NCI-H128 (cell line): Measurements from ENCODE around the gene ATL2.
"Not testable (repeated sequence)": the region's sequence is repeated elsewhere in the genome, so short reads cannot be mapped to it uniquely, and the experiment has no call there.

Experiments used
- DNase-seq: peaks from one replicate; lab custom pipeline; 2025; ENCODE audit not compliant: unreplicated experiment; lab: John Stamatoyannopoulos, UW

The ATL2 gene

DNA sequence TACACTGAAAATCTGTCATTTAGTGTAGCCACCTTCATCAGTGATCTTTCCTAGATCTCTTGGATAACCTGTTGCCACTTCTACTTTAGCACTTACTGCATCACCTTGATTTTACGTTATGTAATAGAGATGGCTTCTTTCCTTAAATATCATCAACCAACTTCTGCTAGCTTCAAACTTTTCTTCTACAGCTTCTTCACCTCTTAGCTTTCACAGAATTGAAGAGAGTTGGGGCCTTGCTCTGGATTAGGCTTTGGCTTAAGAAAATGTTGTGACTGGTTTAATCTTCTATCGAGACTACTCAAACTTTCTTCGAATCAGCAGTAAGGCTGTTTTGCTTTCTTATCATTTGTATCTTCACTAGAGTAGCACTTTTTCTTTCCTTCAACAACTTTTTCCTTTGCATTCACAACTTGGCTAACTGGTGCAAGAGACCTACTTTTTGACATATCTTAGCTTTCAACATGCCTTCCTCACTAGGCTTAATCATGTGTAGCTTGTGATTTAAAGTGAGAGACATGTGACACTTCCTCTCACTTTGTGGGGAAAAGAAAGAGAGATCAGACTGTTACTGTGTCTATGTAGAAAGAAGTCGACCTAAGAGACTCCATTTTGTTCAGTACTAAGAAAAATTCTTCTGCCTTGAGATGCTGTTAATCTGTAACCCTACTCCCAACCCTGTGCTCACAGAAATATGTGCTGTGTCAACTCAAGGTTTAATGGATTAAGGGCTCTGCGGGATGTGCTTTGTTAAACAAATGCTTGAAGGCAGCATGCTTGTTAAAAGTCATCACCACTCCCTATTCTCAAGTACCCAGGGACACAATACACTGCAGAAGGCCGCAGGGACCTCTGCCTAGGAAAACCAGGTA lies 99.6 kb downstream of the ATL2 start:
- no peak for DNase-seq

DNA sequence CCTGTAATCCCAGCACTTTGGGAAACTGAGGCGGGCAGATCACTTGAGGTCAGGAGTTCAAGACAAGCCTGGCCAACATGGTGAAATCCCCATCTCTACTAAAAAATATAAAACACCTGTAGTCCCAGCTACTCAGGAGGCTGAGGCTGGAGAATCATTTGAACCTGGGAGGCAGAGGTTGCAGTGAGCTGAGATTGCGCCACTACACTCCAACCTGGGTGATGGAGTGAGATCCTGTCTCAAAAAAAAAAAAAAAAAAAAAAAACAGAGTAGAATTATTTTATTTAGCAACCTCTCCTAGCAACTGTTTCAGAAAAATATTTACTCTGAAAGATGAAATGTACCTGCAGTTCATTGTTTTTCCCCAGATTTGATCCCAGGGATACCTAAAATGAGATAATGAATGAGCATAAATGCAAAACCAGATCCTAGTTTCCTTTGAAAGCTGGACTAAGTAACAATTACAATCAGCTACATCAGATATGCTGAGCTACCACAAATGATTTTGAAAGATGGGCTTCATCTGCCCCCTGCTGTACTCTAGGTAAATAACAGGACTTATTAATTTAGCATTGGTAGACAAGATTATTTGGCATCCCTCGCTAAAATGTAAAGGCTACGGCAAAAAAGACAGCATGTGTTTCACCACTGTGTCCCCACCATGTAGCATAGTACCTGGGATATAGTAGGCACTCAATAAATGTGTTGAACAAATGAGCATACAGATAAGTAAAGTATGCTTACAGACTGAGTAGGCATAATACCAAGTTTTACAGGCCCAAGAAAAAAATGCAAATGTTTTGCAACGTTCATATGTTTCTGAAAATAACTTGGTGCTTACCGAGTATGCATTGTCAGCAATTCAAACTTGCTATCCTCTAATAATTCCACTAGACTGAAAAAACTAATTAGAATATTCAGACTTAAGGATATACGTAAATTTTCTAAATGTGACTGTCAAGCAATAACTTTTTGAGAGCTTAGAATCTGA lies 102.5 kb downstream of the ATL2 start:
- no peak for DNase-seq

DNA sequence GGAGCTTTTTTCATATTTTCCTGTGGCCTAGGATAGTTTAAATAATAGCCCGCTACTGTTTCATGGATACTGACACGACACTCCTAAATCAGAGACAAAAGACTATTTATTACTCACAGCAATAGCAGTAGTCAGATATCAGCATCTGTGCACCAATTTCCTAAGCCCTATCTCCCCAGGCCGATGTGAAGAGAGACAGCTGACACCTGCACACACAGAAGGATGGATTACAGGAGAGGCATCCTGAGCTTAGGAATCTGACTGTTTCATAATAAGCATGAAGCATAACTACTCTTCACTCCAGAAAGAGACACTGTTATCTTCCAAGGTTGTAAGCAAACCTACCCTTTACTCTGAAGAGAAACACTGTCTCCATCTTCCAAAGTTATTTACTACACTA lies 105.4 kb downstream of the ATL2 start:
- no peak for DNase-seq

DNA sequence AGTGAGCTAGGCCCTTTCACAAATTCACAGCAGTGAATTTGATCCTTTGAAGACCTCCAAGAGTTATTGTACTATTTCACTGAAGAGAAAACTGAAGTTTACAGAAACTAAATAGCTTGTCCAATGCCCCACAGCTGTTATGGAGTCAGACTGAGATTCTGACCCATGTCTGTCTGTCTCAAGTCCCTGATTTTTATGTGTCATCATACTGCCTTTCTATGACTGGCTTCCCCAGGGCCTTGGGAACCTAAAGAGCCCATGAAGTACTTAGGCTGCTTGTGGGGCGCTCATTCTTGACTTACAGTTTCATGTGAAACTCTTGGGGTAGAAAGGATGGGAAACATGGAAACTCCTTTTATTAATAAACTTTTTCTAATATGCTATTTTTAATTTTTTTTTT lies 107.7 kb downstream of the ATL2 start:
- no peak for DNase-seq

DNA sequence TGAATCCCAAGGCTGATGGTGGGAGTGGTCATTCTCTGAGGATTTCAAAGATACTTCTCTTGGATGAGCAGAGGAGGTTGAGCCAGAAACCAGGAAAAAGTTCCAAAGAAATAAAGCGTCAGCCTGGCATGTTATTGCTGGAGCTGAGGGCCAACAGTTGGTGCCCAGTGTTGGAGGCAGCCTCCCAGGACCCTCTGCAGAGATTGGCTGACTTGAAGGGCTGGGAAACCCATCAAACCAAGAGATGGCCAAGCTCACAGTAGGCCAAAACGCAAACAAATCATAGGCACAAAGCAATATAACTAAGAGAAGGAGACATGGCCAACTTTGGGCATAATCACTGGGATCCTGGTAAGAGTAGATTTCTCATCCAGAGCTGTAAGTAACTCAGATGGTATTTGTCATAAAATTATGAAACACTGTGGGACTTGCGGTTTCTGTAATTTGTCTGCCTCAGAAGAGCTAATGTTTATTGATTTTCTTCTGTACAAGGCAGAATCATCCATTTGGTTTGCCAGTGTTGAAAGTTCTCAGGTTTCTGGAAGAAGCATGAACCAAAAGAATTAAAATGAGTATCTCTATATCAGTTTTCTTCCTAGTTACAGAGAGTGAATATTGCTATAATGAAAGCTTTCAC lies 108.3 kb downstream of the ATL2 start:
- no peak for DNase-seq

DNA sequence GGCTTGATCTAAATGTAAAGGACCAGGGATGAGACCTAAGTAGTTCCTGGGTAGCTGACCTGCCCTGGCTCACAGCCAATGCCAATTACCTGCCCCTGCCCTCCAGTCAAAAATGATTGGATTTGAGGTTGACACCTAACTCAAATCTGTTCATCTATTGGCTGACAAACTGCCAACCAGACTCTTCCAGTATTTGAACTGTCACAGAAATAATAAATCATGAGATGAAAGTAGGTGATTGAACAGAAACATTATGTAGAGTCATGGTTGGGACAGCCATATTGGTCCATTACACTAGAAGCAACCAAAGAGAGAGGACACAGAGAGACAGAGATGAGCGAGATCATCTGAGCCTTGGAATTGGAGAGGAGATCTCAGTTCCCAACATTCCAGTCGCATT lies 109.1 kb downstream of the ATL2 start:
- DNase-seq: no peak

DNA sequence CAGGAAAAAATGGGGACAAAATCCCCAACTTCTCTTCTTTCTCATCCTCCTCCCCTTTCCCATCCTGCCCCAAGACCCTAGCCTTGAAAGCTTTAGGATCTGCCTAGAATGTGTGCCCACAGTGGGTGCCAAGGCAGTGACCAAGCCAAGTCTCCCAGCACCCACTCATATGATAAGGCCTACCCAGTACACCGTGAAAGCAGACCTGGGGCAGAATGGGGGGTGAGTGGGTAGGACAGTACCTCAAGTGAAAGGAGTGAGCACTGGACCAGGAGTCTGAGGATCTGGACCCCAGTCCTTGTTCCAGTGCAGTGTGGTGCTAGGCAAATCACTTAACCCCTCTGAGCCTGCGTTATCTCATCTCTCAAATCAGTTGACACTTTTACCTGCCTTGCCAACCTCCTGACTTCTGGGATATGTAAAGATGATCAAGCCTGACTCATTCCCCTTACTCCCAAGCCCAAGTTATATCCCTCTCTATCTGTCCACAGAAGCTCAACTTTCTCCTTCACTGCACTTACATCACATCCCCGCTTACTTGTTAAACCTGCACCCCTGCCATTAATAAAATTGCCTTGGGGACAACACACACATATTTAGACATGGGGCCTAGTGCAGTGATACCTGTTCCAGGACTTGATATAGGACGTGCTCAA lies 109.7 kb downstream of the ATL2 start:
- no peak for DNase-seq

DNA sequence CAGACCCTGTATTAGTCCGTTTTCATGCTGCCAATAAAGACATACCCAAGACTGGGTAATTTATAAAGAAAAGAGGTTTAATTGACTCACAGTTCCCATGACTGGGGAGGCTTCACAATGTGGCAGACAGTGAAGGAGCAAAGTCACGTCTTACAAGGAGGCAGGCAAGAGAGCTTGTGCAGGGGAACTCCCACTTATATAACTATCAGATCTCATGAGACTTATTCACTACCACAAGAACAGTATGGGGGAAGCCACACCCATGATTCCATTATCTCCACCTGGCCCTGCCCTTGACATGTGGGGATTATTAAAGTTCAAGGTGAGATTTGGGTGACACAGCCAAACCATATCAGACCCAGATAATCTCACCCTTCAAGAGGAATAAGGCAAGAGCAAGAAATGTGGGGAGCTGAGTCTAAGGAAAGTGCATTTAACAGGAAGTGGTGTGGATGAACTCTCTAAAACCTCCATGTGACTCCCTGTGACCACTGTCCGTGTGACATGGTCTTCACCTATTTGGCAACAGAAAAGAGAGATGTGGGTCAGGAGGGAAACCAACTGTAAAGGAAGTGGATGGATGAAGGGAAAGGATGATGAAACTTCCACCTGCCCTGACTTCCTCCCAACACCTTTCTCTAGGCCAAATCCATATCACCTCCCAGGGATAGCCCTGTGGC lies 110.6 kb downstream of the ATL2 start:
- no peak for DNase-seq

DNA sequence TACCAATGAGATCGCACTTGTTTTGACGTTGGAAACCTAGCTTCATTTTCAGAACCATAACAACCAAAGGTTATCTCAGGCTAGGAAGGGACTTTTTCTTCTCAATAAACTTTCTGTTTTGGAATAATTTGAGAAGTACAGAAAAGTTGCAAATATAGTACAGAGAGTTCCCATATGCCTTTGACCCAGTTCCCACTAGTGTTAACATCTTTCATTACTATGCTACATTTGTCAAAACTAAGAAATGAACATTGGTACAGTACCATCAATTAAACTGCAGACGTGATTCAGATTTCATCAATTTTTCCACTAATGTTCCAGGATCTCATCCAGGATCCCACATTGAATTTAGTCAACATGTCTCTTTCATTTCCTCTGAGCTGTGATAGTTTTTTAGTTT lies 111.6 kb downstream of the ATL2 start:
- no peak for DNase-seq

DNA sequence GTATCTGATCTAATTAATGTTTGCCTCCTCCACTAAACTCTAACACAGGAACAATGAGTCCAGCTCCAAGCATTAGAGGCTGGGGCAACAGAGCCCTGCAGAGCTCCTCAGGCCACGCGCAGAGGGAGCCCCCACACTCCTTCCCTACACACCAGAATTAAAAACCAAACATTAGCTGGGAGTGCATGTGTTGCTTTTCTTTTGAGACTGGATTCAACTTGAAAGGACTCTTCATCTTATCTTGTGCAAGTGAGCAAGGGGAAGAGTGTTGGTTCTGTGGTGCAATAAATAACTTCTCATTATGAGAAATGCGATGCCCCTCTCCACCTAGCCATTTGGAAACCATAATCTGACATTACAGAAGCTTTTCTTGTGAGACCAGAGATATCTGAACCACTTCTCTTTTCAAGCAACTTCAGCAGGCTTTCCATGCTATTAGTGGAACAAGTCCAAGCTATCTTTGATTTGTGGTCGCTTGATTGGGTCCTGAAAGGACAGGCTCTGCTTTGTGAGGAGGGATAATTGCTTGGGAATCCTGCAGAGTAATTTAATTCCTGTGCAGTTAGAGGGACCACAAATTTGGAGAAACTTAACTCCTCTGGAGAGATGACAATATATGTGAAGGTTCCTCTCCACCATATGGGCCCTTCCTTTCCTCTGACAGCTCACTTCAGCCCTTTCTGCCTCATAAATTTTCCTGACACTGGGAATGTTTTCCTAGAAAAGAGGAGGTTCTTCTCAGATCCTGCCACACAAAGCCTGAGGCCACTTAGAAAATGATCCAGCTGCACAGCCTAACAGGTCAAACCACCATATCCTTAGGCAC lies 112.5 kb downstream of the ATL2 start:
- DNase-seq: no peak

DNA sequence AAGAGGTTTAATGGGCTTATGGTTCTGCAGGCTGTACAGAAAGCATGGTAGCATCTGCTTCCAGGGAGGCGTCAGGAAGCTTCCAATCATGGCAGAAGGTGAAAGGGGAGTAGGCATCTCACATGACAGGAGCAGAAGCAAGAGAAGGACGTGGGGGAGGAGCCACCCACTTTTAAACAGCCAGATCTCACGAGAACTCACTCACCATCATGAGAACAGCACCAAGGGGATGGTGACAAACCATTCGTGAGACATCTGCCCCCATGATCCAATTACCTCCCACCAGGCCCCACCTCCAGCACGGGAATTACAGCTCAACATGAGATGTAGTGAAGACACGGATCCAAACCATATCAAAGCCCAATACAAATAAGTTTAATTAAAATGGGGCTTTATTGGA lies 113.8 kb downstream of the ATL2 start:
- DNase-seq: no peak

DNA sequence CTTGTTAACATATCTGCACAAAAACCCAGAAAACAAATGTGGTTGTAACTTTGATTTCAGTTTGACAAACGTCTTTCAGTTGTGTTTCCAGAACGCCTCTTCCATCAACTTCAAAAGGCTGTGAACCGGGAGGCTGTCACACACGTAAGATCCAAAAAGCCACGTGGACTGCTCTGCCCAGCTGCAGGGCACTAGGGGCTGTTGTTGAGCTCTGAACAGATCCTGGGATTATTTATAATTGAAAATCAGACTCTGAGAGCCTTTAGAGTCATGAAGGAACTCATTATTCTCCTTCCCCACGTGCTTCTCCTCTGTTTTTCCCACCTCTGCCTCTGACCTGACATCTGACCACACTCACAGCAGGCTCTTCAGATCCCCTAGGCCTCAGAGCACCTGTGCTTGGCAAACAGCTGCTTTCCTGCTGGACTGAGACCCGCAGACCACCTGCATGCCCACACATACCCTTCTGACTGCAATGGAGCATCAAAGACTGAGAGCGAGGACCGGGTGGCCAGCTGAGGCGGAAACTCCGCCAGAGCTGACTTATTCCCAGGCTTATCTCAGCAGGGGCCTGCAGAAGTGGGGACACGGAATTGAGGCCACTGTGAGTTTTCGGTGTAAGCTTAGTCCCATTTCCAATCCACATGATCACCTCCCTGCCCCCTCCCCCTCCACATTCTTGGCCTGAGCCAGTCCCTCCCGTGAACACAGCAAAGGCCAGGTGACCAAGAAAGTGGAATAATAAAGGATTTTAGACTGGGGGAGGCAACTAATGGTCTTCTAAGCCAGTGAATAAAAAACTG lies 114.8 kb downstream of the ATL2 start:
- no peak for DNase-seq

DNA sequence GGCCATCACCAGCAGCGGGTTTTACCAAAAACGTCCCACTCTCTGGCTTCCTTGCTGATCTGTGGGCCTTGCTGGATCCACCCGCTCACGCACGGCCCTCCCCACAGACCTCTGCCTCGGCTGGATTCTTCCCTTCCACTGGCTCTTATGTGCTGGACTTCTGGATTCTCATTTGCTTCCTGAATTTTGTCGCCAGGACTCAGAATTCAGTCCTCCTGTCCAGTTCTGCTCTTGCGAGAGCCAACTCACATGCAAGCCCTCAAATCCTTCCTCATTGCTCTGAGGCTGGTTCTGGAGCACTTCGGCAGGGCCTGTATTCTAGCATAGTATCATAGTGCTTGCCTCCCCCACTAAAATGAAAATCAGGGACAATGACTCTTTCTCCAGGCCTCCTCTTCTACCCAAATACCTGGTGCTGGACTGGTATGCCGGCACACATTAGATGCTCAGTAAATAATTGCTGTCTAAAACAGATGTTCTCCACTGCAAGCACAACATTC lies 115.5 kb downstream of the ATL2 start:
- DNase-seq: no peak

DNA sequence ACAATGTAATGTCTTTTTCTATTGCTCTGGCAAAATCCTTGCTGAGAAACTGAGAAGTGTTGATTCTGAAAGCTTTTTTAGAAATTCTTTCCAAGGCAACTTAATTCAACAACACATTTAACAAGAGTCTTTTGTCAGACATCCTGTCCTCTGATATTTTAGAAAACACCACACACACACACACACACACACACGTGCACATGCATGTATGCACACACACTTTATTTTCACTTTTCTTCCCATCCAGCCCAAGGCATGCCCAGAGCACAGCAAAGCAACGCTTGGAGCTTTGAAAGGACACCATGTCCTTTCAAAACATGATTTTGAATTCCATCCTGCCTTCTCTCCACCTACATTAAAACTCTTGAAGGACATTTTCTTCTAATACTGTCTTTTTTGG lies 116.1 kb downstream of the ATL2 start:
- DNase-seq: no peak

DNA sequence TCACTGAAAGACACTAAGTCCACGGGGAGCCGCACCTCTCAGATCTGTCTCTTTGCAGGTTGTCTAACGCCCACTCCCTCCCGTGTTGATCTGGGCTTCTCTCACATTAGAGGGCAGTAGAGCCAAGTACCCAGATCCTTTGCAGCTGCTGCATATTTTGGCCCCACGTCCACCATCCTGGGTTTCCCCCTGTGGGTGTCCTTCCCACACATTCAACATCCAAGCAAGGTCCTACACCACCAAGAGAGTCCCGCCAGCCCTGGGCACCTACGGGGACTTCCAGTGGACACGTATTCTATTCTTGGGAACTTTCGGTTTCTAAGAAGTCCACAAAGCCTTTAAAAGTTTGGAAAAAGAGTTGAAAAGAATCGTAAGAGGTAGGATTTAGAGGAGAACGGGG lies 116.6 kb downstream of the ATL2 start:
- no peak for DNase-seq

DNA sequence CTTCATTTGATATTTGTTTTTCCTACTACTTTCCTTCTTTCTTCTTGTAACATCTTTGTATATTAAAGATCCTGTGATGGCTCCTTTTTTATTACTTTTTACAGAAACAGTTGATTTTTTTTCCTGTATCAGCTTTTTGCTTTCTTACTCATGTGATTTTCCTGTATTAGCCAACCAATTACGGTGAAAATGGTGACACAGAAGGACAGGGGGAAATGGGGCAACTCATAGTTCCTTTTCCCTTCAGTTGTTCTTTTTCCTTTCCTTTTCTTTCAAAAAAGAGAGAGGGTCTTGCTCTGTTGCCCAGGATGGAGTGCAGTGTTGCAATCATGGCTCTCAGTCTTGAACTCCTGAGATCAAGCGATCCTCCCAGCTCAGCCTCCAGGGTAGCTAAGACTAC lies 117.8 kb downstream of the ATL2 start:
- no peak for DNase-seq

DNA sequence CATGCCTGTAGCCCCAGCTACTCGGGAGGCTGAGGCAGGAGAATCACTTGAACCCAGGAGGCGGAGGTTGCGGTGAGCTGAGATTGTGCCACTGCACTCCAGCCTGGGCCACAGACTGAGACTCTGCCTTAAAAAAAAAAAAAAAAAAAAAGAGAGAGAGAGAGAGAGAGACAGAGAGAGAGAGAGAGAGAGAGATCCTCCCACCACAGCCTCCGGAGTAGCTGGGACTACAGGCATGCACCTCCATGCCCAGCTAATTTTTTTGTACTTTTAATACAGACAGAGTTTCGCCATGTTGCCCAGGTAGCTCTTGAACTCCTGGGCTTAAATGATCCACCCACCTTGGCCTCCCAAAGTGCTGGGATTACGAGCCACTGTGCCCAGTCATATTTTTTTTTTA lies 119.4 kb downstream of the ATL2 start:
- not testable (repeated sequence) for DNase-seq

DNA sequence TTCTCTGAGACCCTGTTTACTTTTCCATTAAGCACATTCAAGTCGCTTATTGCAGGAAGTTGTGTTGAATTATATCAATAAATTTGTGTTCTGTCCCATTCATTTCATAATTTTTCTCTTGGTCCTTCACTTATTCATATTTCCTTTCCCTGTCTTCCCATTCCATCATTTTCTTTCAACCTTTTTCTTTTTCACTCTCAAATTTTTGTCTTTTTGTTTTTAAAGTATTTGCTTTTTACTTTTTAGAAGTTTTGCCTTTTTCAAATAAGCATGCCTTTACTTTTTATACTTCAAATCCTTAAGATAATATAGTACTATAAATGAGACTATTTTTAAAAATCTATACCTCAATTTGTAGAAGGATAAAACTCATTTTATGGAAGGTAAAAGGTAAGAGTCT lies 120.5 kb downstream of the ATL2 start:
- no peak for DNase-seq

DNA sequence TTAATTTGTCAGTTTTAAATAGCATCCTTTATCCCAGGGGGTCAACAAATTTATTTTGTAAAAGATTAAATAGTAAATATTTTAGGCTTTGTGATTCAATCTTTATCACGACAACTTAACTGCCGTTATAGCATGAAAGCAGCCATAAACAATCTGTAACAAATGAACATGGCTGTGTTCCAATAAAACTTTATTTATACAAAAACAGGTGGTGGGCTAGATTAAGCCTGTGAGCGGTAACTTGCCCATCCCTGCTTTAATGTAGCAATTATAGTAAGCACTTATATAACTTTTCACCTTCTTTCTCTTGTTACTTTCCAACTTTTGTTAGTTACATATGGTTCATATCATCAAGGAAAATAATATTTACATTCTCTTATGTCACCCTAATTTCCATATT lies 121.9 kb downstream of the ATL2 start:
- DNase-seq: no peak
